Pons (tissue), 1 donor: ENCODE results near the gene STRN3.

Source experiments
- DNase-seq: peaks from one replicate; pipeline ENCODE4 v3.0.0-alpha.2; 2016; ENCODE audit warnings: low spot score

The STRN3 gene

GRCh38 chr14:30873308-30874119, 152.7 kb downstream of the STRN3 start:
- no peak for DNase-seq

- no peak for DNase-seq
Observed at GRCh38 chr14:30872602-30873001, 153.6 kb downstream of the STRN3 start.

- no peak for DNase-seq
Observed at GRCh38 chr14:30869551-30870155, 156.5 kb downstream of the STRN3 start.

- DNase-seq: no peak
Observed at GRCh38 chr14:30868736-30869135, 157.4 kb downstream of the STRN3 start.

GRCh38 chr14:30864934-30865333, 161.2 kb downstream of the STRN3 start:
- DNase-seq: no peak

GRCh38 chr14:30861200-30861599, 165.0 kb downstream of the STRN3 start:
- DNase-seq: no peak

GRCh38 chr14:30855345-30856037, 170.7 kb downstream of the STRN3 start:
- DNase-seq: no peak

- DNase-seq: no peak
Observed at GRCh38 chr14:30854492-30854891, 171.7 kb downstream of the STRN3 start.

GRCh38 chr14:30853946-30854345, 172.2 kb downstream of the STRN3 start:
- no peak for DNase-seq

- DNase-seq: no peak
Observed at GRCh38 chr14:30849983-30850382, 176.2 kb downstream of the STRN3 start.

GRCh38 chr14:30849354-30849753, 176.8 kb downstream of the STRN3 start:
- DNase-seq: no peak

GRCh38 chr14:30848449-30849240, 177.5 kb downstream of the STRN3 start:
- no peak for DNase-seq
